ENCODE data around the gene PRKAG2. TPM values are rescaled to one million over a fixed set of nuclear protein-coding genes. Genes with fewer than 3 reads are reported as not detected.

Gene PRKAG2
- polyA plus RNA-seq (2013, experiment 1 of 2), result 23.4 TPM
- polyA plus RNA-seq (2013, experiment 2 of 2), result 21.8 TPM

DNA sequence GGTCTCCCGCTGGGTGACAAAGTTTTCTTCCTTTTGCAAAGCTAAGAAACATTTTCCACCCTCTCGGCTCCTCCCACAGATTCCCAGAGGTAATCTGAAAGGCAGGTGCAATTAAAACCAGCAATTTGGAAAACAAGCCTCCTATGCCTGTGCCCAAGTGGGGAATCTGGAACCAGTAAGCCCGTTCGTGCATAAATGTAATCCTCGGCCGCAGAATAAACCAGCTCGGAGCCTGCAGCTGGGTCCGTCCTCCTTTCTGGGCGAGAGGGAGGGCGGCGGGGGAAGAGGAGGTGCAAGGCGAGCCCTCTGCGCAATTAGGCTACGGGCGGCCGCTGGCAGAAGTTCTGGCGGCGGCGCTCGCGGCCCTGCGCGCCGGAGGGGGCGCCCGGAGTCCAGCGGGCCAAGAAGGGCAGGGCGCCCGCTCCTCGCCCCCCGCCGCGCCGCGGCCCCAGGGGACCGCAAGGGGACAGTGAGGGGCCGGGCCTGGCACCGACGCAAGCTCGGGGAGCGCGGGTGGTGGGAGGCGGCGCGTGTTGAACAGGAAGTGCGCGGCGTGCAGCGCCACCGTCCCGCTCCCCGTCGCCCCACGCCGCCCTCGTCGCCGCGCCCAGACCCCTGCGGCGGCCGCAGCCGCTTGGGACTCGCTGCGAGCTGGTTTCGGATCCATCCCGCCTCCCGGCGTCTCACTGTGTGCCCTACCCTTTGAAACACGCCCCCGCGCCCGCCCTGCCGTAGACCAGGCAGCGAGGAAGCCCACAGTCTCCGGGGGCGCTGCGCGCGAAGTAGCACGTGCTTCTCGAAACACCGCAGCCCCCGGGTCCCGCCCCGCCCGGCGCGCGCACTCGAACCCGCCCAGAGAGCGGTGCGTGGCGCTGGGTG is at the start of gene PRKAG2:
TSS of gene PRKAG2 (minus strand) at position 217 of the 879 bp plus-strand sequence. CDS start 495 bp downstream, outside the sequence.
- no peaks in the 10 kb centered on the region for H3K36me3 ChIP-seq (replicated peaks in 1 of 2; ENCODE audit: control insufficient read depth in 2 of 2, insufficient read depth in 2 of 2, low read length in 2 of 2)
- peak within 1 kb of the TSS; percentile 93 for H2BK5ac ChIP-seq (ENCODE audit: low read length)
- WGBS, 2 donors (ENCODE audit: extremely low coverage in 2 of 2, insufficient read length in 2 of 2, insufficient replicate concordance in 1 of 2), result no CpG with 5 or more reads among the region's 95 CpGs
- H3K14ac ChIP-seq (ENCODE audit: low read length), result peak within 1 kb of the TSS; percentile 56
- no peak within 1 kb of the TSS for H3K27ac ChIP-seq (replicated peaks; ENCODE audit: low read length)
- no peak within 1 kb of the TSS for H4K91ac ChIP-seq (ENCODE audit: low read depth, low read length, poor library complexity)
- DNase-seq (ENCODE audit: low spot score), result peak; percentile 45
- peak within 1 kb of the TSS; percentile 40 for H2BK120ac ChIP-seq (ENCODE audit: low read depth, low read length)
- peak within 1 kb of the TSS; percentile 22 for H2AK5ac ChIP-seq (ENCODE audit: low read depth, low read length)
- peak within 1 kb of the TSS; percentile 69 for H2BK15ac ChIP-seq (ENCODE audit: low read length)
- peak within 1 kb of the TSS; percentile 83 for H3K23ac ChIP-seq (ENCODE audit: low read depth, low read length, poor library complexity)
- H3K4ac ChIP-seq (ENCODE audit: low read length), result no peak within 1 kb of the TSS
- H2AFZ ChIP-seq (ENCODE audit: low read length), result peak within 1 kb of the TSS; percentile 99
- H3K18ac ChIP-seq (ENCODE audit: low read length), result peak within 1 kb of the TSS; percentile 97
- no peak within 1 kb of the TSS for H2BK12ac ChIP-seq (ENCODE audit: low read length)
- H3K4me2 ChIP-seq (ENCODE audit: insufficient read depth, low read length, poor library complexity, severe bottlenecking), result peak within 1 kb of the TSS; percentile 100
- no peak within 1 kb of the TSS for H4K8ac ChIP-seq (ENCODE audit: low read depth, low read length)
- H3K4me3 ChIP-seq (ENCODE audit: low read length in 2 of 2), result peak within 1 kb of the TSS; percentile 58 to 83
- H3K79me1 ChIP-seq (ENCODE audit: low read depth, low read length), result no peaks in the 10 kb centered on the region
- no peaks in the 10 kb centered on the region for H3K9me3 ChIP-seq (replicated peaks in 1 of 2; ENCODE audit: control insufficient read depth in 2 of 2, insufficient read depth in 1 of 2, low read depth in 1 of 2, low read length in 2 of 2)
- H3K9ac ChIP-seq (ENCODE audit: low read depth, low read length, poor library complexity), result peak within 1 kb of the TSS; percentile 78
- peaks cover 0 to 63% (median 19%) of the 10 kb centered on the region in 3 experiments for H3K27me3 ChIP-seq (ENCODE audit: control insufficient read depth in 3 of 3, insufficient read depth in 3 of 3, low read depth in 1 of 3, low read length in 3 of 3)
- H3K4me1 ChIP-seq (ENCODE audit: control insufficient read depth in 2 of 2, insufficient read depth in 1 of 2, low read depth in 1 of 2, low read length in 2 of 2), result peaks cover 5 to 9% of the 10 kb centered on the region in 2 donors

DNA sequence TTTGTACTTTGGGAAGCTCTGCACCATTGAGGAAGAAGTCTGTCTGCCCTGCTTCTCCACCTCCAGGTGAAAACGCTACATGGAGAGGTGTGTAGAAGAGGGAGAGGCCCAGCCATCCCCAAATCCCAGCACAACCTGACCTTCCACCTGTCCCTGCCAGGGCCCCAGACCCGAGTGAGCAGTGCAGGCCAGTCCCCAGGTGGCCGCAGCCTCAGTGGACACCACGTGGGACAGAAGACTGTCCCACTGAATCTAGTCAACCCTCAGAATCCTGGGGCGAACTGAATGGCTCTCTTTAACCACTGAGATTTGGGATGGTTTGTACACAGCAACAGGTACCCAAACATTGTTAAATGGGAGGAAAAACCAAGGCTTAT is 49.4 kb upstream of the PRKAG2 start:
- Histone ChIP-seq H3K14ac (ENCODE audit: low read length) (no peak overlapping the region), H3K4me1 (ENCODE audit: control insufficient read depth in 2 of 2, insufficient read depth in 1 of 2, low read depth in 1 of 2, low read length in 2 of 2) (peaks cover 0 to 1% of the 10 kb centered on the region in 2 donors), H3K9me3 (replicated peaks in 1 of 2; ENCODE audit: control insufficient read depth in 2 of 2, insufficient read depth in 1 of 2, low read depth in 1 of 2, low read length in 2 of 2) (peaks cover 0 to 2% of the 10 kb centered on the region in 2 donors), H3K4me3 (ENCODE audit: low read length in 2 of 2) (no peak overlapping the region), H2BK15ac (ENCODE audit: low read length) (no peak overlapping the region), H3K4me2 (ENCODE audit: insufficient read depth, low read length, poor library complexity, severe bottlenecking) (no peak overlapping the region), H4K91ac (ENCODE audit: low read depth, low read length, poor library complexity) (no peak overlapping the region), H2BK5ac (ENCODE audit: low read length) (no peak overlapping the region), H3K4ac (ENCODE audit: low read length) (no peak overlapping the region), H3K9ac (ENCODE audit: low read depth, low read length, poor library complexity) (no peak overlapping the region), H3K36me3 (replicated peaks in 1 of 2; ENCODE audit: control insufficient read depth in 2 of 2, insufficient read depth in 2 of 2, low read length in 2 of 2) (no peaks in the 10 kb centered on the region), H3K27ac (replicated peaks; ENCODE audit: low read length) (no peak overlapping the region), H2AK5ac (ENCODE audit: low read depth, low read length) (no peak overlapping the region), H3K23ac (ENCODE audit: low read depth, low read length, poor library complexity) (no peak overlapping the region), H3K18ac (ENCODE audit: low read length) (no peak overlapping the region), H2AFZ (ENCODE audit: low read length) (no peak overlapping the region), H4K8ac (ENCODE audit: low read depth, low read length) (no peak overlapping the region), H2BK120ac (ENCODE audit: low read depth, low read length) (no peak overlapping the region), H3K79me1 (ENCODE audit: low read depth, low read length) (no peaks in the 10 kb centered on the region), H2BK12ac (ENCODE audit: low read length) (no peak overlapping the region), H3K27me3 (ENCODE audit: control insufficient read depth in 3 of 3, insufficient read depth in 3 of 3, low read depth in 1 of 3, low read length in 3 of 3) (peaks cover 0 to 5% (median 0%) of the 10 kb centered on the region in 3 experiments)
- no CpG with 5 or more reads among the region's 5 CpGs for WGBS, 2 donors (ENCODE audit: extremely low coverage in 2 of 2, insufficient read length in 2 of 2, insufficient replicate concordance in 1 of 2)
- no peak for DNase-seq (ENCODE audit: low spot score)

DNA sequence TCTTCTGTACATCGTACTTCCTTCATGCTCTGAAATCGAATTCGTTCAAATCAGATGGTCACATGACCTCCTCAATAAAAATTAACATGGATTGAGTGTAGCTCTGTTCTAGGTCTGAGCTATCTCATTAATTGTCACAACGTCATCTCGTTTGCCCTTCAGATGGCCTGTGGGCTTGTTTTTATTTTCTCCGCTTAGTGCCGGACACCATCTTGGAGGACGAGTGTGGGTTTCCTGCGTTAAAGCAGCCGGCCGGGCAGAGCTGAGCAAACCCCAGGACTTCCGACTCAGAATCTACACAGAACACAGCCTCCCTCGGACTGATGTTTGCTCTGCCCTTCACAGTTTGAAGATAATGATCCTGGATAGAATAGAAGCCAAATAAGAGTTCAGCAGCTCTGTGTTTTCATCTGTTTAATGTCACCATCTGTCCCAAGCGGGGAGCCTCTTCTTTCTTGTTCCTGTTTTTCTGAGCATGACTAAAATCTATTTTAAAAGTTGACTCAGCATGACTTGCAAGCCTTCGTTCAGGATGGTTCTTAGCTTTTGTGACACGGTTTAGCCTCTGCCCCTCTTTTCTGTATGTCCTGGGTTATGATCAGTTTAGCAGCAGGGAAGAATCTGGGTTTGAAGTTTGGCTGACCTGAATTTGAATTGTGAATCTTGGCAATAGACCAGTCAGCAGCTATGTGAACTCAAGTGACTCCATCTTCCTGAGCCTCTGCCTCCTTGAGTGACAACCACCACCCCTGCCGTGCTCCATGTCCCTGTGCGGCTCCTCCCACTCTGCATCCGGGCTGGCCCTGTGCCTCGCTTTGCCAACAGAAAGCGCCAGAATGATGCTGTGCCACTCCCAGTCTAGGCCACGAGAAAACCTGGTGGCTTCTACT is 48.8 kb upstream of the PRKAG2 start:
- H3K23ac ChIP-seq (ENCODE audit: low read depth, low read length, poor library complexity), result no peak overlapping the region
- H3K36me3 ChIP-seq (replicated peaks in 1 of 2; ENCODE audit: control insufficient read depth in 2 of 2, insufficient read depth in 2 of 2, low read length in 2 of 2), result no peaks in the 10 kb centered on the region
- H3K4me3 ChIP-seq (ENCODE audit: low read length in 2 of 2), result no peak overlapping the region
- no peaks in the 10 kb centered on the region for H3K79me1 ChIP-seq (ENCODE audit: low read depth, low read length)
- H3K27me3 ChIP-seq (ENCODE audit: control insufficient read depth in 3 of 3, insufficient read depth in 3 of 3, low read depth in 1 of 3, low read length in 3 of 3), result peaks cover 0 to 5% (median 0%) of the 10 kb centered on the region in 3 experiments
- no peak overlapping the region for H2BK15ac ChIP-seq (ENCODE audit: low read length)
- peaks cover 0 to 1% of the 10 kb centered on the region in 2 donors for H3K4me1 ChIP-seq (ENCODE audit: control insufficient read depth in 2 of 2, insufficient read depth in 1 of 2, low read depth in 1 of 2, low read length in 2 of 2)
- no peak overlapping the region for H4K8ac ChIP-seq (ENCODE audit: low read depth, low read length)
- no peak for DNase-seq (ENCODE audit: low spot score)
- no peak overlapping the region for H3K4me2 ChIP-seq (ENCODE audit: insufficient read depth, low read length, poor library complexity, severe bottlenecking)
- no peak overlapping the region for H2BK5ac ChIP-seq (ENCODE audit: low read length)
- H3K9ac ChIP-seq (ENCODE audit: low read depth, low read length, poor library complexity), result no peak overlapping the region
- H2AK5ac ChIP-seq (ENCODE audit: low read depth, low read length), result no peak overlapping the region
- H4K91ac ChIP-seq (ENCODE audit: low read depth, low read length, poor library complexity), result no peak overlapping the region
- H3K14ac ChIP-seq (ENCODE audit: low read length), result no peak overlapping the region
- H3K9me3 ChIP-seq (replicated peaks in 1 of 2; ENCODE audit: control insufficient read depth in 2 of 2, insufficient read depth in 1 of 2, low read depth in 1 of 2, low read length in 2 of 2), result peaks cover 0 to 1% of the 10 kb centered on the region in 2 donors
- no CpG with 5 or more reads among the region's 22 CpGs for WGBS, 2 donors (ENCODE audit: extremely low coverage in 2 of 2, insufficient read length in 2 of 2, insufficient replicate concordance in 1 of 2)
- no peak overlapping the region for H2BK12ac ChIP-seq (ENCODE audit: low read length)
- H3K27ac ChIP-seq (replicated peaks; ENCODE audit: low read length), result no peak overlapping the region
- H3K4ac ChIP-seq (ENCODE audit: low read length), result no peak overlapping the region
- H2BK120ac ChIP-seq (ENCODE audit: low read depth, low read length), result no peak overlapping the region
- peak overlapping the region; percentile 75 for H2AFZ ChIP-seq (ENCODE audit: low read length)
- no peak overlapping the region for H3K18ac ChIP-seq (ENCODE audit: low read length)
